ENCODE measurements around the gene POGLUT2.

POGLUT2 gene

DNA sequence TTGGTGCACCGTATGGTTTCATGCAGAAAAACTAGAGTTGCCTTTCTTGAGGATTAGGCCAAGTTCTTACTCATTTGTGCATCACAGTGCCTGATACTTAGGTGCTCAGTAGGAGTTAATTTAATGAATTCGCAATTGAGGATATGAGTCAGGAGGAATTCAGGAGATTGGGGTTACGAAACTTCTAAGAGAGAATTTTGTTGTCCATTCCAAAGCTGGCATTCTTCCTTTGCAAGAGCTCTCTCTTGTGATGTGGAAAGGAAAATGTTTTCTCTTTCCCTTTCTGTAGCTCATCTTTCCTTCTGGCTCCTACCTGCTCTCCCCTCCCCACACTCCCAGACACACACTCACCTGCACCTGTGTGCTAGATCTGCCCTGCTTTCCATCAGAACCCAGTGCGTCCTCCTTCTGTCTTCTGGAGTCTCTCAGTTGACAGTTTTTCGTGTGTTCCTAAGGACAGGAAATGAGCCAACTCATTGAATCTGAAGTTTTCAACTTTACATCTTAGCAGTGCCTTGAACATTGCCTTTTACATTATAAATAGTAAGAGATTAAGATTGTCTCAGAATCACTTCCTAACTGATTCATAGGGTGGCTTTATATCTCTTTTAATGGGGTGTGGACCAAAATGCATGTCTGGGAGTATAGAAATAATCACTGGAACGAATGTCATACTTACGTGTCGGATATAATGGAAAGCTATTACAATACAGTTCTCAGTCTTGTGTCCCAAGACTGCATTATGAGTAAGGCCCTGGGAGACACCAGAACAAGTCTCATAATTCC is 27.3 kb upstream of the POGLUT2 start:
- TF ChIP-seq POLR2AphosphoS5 (IDR thresholded peaks at IDR 0.05; ENCODE audit: low read depth, low read length) (no peak), POLR2A (IDR thresholded peaks at IDR 0.05; ENCODE audit: low read depth, low read length) (no peak), TAF1 (IDR thresholded peaks at IDR 0.05; ENCODE audit: borderline replicate concordance, low read depth, low read length) (no peak)
- DNase-seq (ENCODE audit: insufficient read length) (no peak), FAIRE-seq (no peak)

DNA sequence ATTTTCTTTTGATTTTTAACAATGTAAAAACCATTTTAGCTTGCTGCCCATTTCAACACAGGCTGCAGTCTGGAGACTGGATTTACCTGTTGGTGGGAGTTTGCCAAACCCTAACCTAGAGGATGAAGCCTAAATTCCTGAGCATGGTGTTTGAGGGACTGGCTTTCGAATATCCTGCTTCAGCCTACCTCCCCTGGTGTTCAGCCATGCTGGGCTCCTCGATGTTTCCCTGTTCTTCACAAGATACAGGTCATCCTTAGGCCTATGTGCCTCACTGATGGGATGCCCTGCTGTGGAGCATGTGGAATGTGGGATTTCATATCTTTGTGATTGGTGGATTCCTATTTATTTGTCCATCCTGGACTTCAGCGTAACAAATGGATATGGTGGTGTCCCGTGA is 26.6 kb upstream of the POGLUT2 start:
- DNase-seq (ENCODE audit: insufficient read length) (no peak), FAIRE-seq (no peak)
- TF ChIP-seq TAF1 (IDR thresholded peaks at IDR 0.05; ENCODE audit: borderline replicate concordance, low read depth, low read length) (no peak), POLR2A (IDR thresholded peaks at IDR 0.05; ENCODE audit: low read depth, low read length) (no peak), POLR2AphosphoS5 (IDR thresholded peaks at IDR 0.05; ENCODE audit: low read depth, low read length) (no peak)

DNA sequence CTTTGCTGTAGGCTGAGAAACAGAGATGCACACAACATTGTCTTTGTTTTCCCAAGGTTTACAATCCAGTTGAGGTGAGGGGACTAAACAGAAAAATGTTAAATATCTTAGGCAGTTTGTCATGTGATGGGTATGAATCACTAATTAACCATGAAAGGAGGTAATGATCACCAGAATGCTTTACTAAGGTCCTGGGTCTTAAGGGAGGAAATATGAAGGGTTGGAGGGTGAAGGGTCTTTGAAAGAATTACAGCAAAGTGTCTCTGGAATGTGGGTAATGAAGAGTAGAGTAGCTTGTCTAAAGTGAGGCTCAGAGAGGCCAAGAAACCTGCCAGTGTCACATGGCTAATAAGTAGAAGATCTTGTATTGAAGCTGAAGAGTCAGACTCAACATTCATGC is 19.1 kb upstream of the POGLUT2 start:
- no peak for TF ChIP-seq POLR2A (IDR thresholded peaks at IDR 0.05; ENCODE audit: low read depth, low read length)
- TF ChIP-seq POLR2AphosphoS5 (IDR thresholded peaks at IDR 0.05; ENCODE audit: low read depth, low read length): no peak
- TF ChIP-seq TAF1 (IDR thresholded peaks at IDR 0.05; ENCODE audit: borderline replicate concordance, low read depth, low read length): no peak
- FAIRE-seq: no peak
- DNase-seq (ENCODE audit: insufficient read length): no peak

GRCh38 chr13:102817241-102817640 is 18.5 kb upstream of the POGLUT2 start:
- TF ChIP-seq TAF1 (IDR thresholded peaks at IDR 0.05; ENCODE audit: borderline replicate concordance, low read depth, low read length) (no peak), POLR2AphosphoS5 (IDR thresholded peaks at IDR 0.05; ENCODE audit: low read depth, low read length) (no peak), POLR2A (IDR thresholded peaks at IDR 0.05; ENCODE audit: low read depth, low read length) (no peak)
- FAIRE-seq: no peak
- no peak for DNase-seq (ENCODE audit: insufficient read length)

DNA sequence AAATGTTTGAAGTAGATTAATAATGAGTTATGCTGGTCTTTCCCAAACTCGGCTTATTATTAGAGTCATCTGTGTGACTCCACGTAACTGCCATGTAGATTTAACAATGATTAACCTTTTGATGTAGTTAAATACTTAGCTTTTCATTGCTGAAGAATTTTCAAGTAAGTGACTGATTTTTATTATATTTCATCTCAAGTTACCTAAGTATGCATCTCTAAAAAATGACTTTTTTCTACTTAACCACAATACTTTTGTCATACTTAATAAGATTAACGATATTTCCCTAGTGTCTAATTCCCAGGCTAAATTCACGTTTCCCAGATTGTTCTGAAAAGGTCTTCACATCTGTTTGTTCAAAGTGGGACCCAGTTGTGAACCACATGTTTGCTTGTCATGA is 17.9 kb upstream of the POGLUT2 start:
- TF ChIP-seq POLR2A (IDR thresholded peaks at IDR 0.05; ENCODE audit: low read depth, low read length) (no peak), POLR2AphosphoS5 (IDR thresholded peaks at IDR 0.05; ENCODE audit: low read depth, low read length) (no peak), TAF1 (IDR thresholded peaks at IDR 0.05; ENCODE audit: borderline replicate concordance, low read depth, low read length) (no peak)
- FAIRE-seq: no peak

DNA sequence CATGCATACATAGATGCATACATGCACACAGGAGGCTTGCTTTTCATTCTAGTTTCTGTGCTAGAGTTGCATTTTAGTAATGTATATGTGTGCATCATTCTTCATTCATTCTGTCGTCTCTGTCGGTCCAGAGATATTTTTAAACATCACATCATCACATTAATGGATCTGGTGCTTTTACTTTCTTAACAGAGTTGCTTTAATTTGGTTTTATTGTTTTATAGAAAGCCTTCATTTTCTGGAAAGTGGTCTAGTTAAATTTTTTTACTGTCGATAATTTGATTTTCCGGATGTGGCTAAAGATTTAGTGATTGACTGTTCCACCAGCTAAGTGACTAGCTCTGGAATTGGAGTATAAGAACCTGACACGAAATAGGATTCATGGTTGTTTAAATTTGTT is 17.0 kb upstream of the POGLUT2 start:
- DNase-seq (ENCODE audit: insufficient read length) (no peak), FAIRE-seq (no peak)
- TF ChIP-seq POLR2A (IDR thresholded peaks at IDR 0.05; ENCODE audit: low read depth, low read length) (no peak), POLR2AphosphoS5 (IDR thresholded peaks at IDR 0.05; ENCODE audit: low read depth, low read length) (no peak)

More for the DNA sequence above, 17.9 kb upstream of the POGLUT2 start:
- no peak for DNase-seq (ENCODE audit: insufficient read length)

GRCh38 chr13:102814793-102815192 is 16.0 kb upstream of the POGLUT2 start:
- DNase-seq (ENCODE audit: insufficient read length) (no peak), FAIRE-seq (no peak)
- TF ChIP-seq POLR2AphosphoS5 (IDR thresholded peaks at IDR 0.05; ENCODE audit: low read depth, low read length) (no peak), TAF1 (IDR thresholded peaks at IDR 0.05; ENCODE audit: borderline replicate concordance, low read depth, low read length) (no peak), POLR2A (IDR thresholded peaks at IDR 0.05; ENCODE audit: low read depth, low read length) (no peak)

GRCh38 chr13:102814025-102814607 is 15.3 kb upstream of the POGLUT2 start:
- TF ChIP-seq POLR2A (IDR thresholded peaks at IDR 0.05; ENCODE audit: low read depth, low read length): no peak
- no peak for TF ChIP-seq POLR2AphosphoS5 (IDR thresholded peaks at IDR 0.05; ENCODE audit: low read depth, low read length)
- no peak for TF ChIP-seq TAF1 (IDR thresholded peaks at IDR 0.05; ENCODE audit: borderline replicate concordance, low read depth, low read length)
- DNase-seq (ENCODE audit: insufficient read length) (no peak), FAIRE-seq (peak; percentile 64)

GRCh38 chr13:102812611-102813287 is 14.0 kb upstream of the POGLUT2 start:
- peak; percentile 30 for FAIRE-seq
- no peak for TF ChIP-seq POLR2AphosphoS5 (IDR thresholded peaks at IDR 0.05; ENCODE audit: low read depth, low read length)
- no peak for TF ChIP-seq POLR2A (IDR thresholded peaks at IDR 0.05; ENCODE audit: low read depth, low read length)
- no peak for TF ChIP-seq TAF1 (IDR thresholded peaks at IDR 0.05; ENCODE audit: borderline replicate concordance, low read depth, low read length)
- no peak for DNase-seq (ENCODE audit: insufficient read length)

GRCh38 chr13:102807699-102808098 is 8.9 kb upstream of the POGLUT2 start:
- DNase-seq (ENCODE audit: insufficient read length) (no peak), FAIRE-seq (no peak)
- TF ChIP-seq TAF1 (IDR thresholded peaks at IDR 0.05; ENCODE audit: borderline replicate concordance, low read depth, low read length) (no peak), POLR2A (IDR thresholded peaks at IDR 0.05; ENCODE audit: low read depth, low read length) (no peak), POLR2AphosphoS5 (IDR thresholded peaks at IDR 0.05; ENCODE audit: low read depth, low read length) (no peak)

- no peak for FAIRE-seq
- no peak for TF ChIP-seq POLR2AphosphoS5 (IDR thresholded peaks at IDR 0.05; ENCODE audit: low read depth, low read length)
- no peak for TF ChIP-seq POLR2A (IDR thresholded peaks at IDR 0.05; ENCODE audit: low read depth, low read length)
- no peak for TF ChIP-seq TAF1 (IDR thresholded peaks at IDR 0.05; ENCODE audit: borderline replicate concordance, low read depth, low read length)
- DNase-seq (ENCODE audit: insufficient read length): no peak
Observed at GRCh38 chr13:102805680-102806079, 6.9 kb upstream of the POGLUT2 start.

Data from GM12892 (cell line).